GM19328 (cell line): ENCODE data around the gene NOS1.

Experiments used
- ATAC-seq: cut with Tn5 transposase; IDR thresholded peaks from one replicate; pipeline ENCODE4 v1.9.1; 2021; ENCODE audit warnings: mild to moderate bottlenecking, moderate library complexity; ENCODE audit not compliant: unreplicated experiment

Gene NOS1

DNA sequence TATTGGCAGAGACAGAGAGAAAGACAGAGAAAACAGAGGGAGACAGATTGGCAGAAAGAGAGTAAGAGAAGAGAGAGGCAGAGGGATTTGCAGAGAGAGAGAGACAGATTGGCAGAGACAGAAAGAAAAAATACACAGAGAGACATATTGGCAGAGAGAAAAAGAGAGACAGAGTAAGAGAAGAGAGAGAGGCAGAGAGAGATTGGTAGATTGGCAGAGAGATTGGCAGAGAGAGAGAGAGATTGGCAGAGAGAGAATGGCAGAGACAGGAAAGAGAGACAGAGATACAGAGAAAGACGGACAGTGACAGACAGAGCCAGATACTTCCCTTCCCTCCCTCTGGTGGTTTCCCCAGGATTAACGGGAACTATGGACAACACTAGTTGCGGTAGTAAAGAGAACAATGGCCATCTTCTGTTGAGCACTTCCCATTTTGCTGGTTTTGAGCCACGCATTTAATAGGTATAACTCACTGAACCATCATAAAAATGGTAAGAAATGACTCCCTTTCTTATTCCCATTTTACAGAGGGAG lies 2.6 kb upstream of the NOS1 start:
- ATAC-seq: no peak

GRCh38 chr12:117363056-117363662 lies 1.7 kb upstream of the NOS1 start:
- ATAC-seq: no peak

GRCh38 chr12:117362391-117362790 lies 965 bp upstream of the NOS1 start:
- ATAC-seq: no peak

DNA sequence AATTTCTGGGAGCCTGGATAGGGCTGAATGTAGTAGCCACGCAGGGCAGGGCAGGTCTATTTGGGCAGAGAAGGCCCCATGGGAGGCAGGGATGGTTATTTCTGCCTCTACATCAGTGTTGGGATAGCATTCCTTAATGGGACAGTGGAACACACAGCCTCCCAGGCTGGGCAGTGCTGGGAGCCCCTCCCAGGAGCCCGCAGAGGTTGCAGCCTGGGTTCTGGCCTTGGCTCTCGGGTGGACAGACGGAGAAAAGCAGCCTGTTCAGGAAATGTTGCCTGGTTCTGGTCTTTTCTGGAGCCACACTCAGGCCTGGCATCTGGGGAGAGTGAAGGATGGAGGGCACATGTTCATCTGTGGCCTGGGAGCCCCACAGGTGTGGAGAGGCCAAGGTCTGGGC lies 479 bp upstream of the NOS1 start:
- no peak for ATAC-seq

- no peak for ATAC-seq
Measured at GRCh38 chr12:117360551-117361346, 677 bp downstream of the NOS1 start.

DNA sequence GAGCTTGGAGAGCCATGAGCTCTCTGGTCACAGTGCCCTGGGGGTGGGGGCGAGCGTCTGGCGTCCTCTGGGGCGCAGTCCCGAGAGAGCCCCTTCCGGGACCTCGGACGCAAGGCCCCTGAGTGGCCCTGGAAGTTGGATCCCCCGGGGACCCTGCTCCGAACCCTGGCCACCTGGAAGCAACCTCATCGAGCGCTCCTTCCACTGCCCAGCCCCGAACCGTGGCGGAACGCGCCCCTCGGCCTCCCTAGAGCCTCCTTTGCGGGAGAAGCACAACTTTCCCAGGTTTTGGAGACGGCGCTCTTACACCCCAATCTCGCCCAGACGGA lies 1.2 kb downstream of the NOS1 start:
- ATAC-seq: no peak

- ATAC-seq: no peak
Measured at GRCh38 chr12:117359029-117359845, 2.2 kb downstream of the NOS1 start.

- no peak for ATAC-seq
Measured at GRCh38 chr12:117356048-117356447, 5.4 kb downstream of the NOS1 start.

DNA sequence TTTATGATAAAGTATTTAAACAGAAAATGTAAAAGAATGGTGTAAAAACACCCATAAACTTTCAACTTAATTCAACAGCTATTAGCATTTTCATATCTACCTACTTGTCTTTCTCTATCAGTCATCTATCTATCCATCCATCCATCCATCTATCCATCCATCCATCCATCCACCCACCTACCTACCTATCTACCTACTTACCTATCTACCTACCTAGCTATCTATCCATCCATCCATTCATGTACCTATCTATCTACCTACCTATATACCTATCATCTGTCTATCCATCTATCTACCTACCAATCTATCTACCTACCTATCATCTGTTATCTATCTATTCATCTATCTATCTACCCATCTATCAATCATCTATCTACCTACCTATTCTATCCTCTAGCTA lies 8.5 kb downstream of the NOS1 start:
- ATAC-seq: no peak

DNA sequence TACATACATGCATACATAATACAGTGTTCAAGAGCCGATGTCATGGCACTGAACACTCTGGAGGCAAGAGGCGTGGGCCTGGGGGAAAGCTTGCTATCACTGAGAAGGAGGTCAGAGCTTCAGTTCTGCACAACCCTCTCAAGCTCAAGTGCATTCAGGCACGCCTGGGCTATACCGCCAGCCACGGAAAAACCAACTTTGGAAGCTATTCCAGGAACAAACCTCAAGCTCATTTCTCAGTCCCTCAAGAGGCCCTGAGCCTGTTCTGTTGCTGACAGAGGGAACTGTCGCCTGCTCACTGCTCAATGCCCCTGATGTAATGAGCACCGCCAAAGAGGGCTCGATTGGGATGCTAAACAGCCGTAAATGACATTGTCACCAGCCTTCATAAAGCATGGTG lies 9.2 kb downstream of the NOS1 start:
- ATAC-seq: no peak

DNA sequence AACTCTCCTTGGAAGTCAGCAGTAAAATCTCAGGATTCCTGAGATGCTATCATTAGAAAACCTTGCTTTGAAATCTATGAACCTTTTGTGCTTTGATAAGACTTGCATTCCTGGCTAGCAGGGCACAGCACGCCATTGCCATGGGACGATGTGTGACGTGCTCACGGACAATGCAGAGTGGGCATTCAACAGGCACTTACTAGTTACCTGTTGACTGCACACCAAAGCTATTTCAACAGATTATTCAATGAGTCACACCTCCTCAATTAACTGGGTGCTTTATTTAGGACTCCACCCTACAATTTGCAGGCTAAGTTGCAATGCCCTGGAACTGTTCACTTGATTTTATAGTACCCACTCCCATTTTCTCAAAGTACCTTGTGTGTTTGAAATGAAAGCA lies 11.3 kb downstream of the NOS1 start:
- ATAC-seq: no peak

- ATAC-seq: no peak
Measured at GRCh38 chr12:117347588-117347987, 13.8 kb downstream of the NOS1 start.

- ATAC-seq: no peak
Measured at GRCh38 chr12:117344716-117345115, 16.7 kb downstream of the NOS1 start.

- ATAC-seq: no peak
Measured at GRCh38 chr12:117343849-117344248, 17.6 kb downstream of the NOS1 start.

DNA sequence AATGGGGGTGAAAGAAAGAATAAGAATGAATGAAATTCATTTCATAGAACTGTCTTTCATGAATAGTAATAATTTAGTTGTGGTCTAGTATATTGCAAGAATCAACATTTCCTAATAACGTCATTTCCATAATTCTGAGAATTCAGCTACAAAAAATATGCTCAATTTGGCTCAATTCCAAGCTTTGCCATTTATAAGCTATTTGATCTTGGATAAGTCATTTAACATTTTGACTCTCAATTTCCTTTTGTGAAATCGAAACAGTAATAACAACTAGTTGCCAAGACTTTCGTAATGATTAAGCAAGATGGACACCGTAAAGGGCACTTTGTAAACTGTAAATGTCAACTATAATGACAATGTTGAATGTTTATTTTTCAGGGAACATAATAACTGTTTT lies 18.1 kb downstream of the NOS1 start:
- no peak for ATAC-seq

GRCh38 chr12:117342682-117343081 lies 18.7 kb downstream of the NOS1 start:
- no peak for ATAC-seq

DNA sequence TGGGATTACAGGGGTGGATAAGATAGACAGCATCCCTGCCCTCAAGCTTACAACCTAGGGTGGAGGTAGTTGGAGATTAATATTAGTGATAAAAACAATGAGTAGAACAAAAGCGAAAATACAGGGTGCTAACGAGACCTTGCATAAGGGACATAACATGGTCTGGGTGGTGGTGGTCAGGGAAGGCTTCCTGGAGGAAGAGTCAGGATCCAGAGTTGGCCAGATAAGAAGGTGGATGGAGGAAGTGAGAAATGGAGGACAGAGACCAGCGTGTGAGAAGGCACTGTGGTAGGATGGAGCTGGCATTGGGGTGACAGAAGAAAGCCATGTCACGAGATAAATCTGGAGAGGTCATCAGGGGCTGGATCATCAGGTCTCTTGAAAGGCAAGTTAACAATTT lies 19.2 kb downstream of the NOS1 start:
- no peak for ATAC-seq

GRCh38 chr12:117339104-117339503 lies 22.3 kb downstream of the NOS1 start:
- no peak for ATAC-seq

GRCh38 chr12:117334855-117335587 lies 26.4 kb downstream of the NOS1 start:
- ATAC-seq: no peak

GRCh38 chr12:117334051-117334450 lies 27.4 kb downstream of the NOS1 start:
- ATAC-seq: no peak

DNA sequence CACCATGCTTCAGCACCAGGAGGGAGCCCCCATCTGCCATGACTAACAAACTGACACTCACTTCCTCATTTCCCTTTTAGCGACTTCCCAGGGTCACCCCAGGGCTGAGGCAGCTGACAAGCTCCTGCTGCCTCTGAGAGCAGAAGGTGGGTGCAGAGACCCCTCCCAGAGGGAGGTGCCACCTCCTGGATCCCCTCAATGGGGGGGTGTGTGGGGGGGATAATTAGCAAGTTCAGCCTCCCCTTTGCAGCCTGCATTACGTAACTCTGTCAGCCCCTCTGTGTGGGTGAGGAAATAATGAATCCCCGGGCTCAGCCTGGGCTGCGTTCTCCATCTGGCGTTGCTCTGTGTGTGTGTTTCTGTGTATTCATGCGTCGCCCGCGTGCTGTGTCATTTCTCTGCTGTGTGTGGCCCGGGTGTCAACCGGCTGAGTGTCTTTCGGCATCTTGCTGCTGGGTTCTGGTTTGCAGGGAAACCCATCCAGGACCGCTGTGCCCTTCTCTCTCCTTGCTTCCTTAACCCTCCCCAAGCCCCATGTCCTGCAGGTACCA lies 28.0 kb downstream of the NOS1 start:
- no peak for ATAC-seq
